GM12878 (cell line): Measurements from ENCODE around the gene GAB1. TPM values are rescaled to one million over a fixed set of nuclear protein-coding genes. Genes with fewer than 3 reads are reported as not detected.

ENCODE experiments used
- ATAC-seq: fragments of 200-7000 bp; cut with Tn5 transposase; 3 replicates; pipeline ENCODE4 v1.9.1; 2020; ENCODE audit warnings: mild to moderate bottlenecking, moderate library complexity
- BruUV-seq: library from RNA; stranded (reverse); fragments of 400-500 nt; replicated peaks from 2 replicates; lab custom pipeline; 2021; lab: Mats Ljungman, UMichigan
- CTCF ChIA-PET: fragments of 300-600 bp; sonication (Branson Sonifier 250); formaldehyde crosslinking; extraction: SDS; loops from one replicate; lab custom pipeline; 2021; ENCODE audit warnings: inconsistent platforms; lab: Yijun Ruan, JAX
- POLR2A ChIA-PET: fragments of 350-600 bp; formaldehyde crosslinking; extraction: SDS; loops from one replicate; lab custom pipeline; 2021; ENCODE audit warnings: inconsistent platforms; lab: Charles Lee
- RAD21 ChIA-PET: fragments of 300-600 bp; sonication (Branson Sonifier 250); formaldehyde crosslinking; loops from one replicate; lab custom pipeline; 2023; ENCODE audit warnings: antibody characterized with exemption; ENCODE audit not compliant: unreplicated experiment; lab: Charles Lee
- SMC1A ChIA-PET: fragments of 300-600 bp; sonication (Branson Sonifier 250); formaldehyde crosslinking; loops from one replicate; lab custom pipeline; 2023; ENCODE audit not compliant: unreplicated experiment, uncharacterized antibody; lab: Charles Lee
- DNase-seq: peaks from one replicate; pipeline ENCODE4 v3.0.0-alpha.2; 2011; ENCODE audit warnings: low read depth, low spot score
- FAIRE-seq: peaks from 3 replicates; lab custom pipeline; 2011; peaks lifted over from hg19 to GRCh38; lab: Jason Lieb, UNC
- H2AFZ ChIP-seq: 2 replicates; pipeline ENCODE4 v1.6.0; 2011; ENCODE audit warnings: low read depth, low read length, control low read depth; ENCODE audit not compliant: control insufficient read depth
- H3K27ac ChIP-seq: 2 replicates; pipeline ENCODE4 v1.5.1; 2011; ENCODE audit warnings: control low read depth; ENCODE audit not compliant: control insufficient read depth, insufficient read depth
- H3K27me3 ChIP-seq, 2 experiments: replicated peaks in 1 of 2; 2 replicates each; pipeline versions ENCODE4 v1.6.0 to v1.6.1; 2011; ENCODE audit warnings: low read length in 1 of 2; ENCODE audit not compliant: control insufficient read depth in 2 of 2, insufficient read depth in 2 of 2
- H3K36me3 ChIP-seq, 2 experiments: 2 replicates each; pipeline ENCODE4 v1.5.1; 2011; ENCODE audit warnings: low read length in 1 of 2; ENCODE audit not compliant: control insufficient read depth in 2 of 2, insufficient read depth in 2 of 2
- H3K4me1 ChIP-seq: 2 replicates; pipeline ENCODE4 v1.6.1; 2011; ENCODE audit warnings: mild to moderate bottlenecking, low read length, moderate library complexity, mixed read lengths; ENCODE audit not compliant: control insufficient read depth, insufficient read depth
- H3K4me2 ChIP-seq: 2 replicates; pipeline ENCODE4 v1.6.0; 2011; ENCODE audit warnings: control low read depth; ENCODE audit not compliant: control insufficient read depth, insufficient read depth
- H3K4me3 ChIP-seq: fragments of 200-600 bp; sonication (generic); 2 replicates; pipeline ENCODE4 v1.5.1; 2016
- H3K79me2 ChIP-seq: 2 replicates; pipeline ENCODE4 v1.6.0; 2011; ENCODE audit warnings: low read length; ENCODE audit not compliant: control insufficient read depth, insufficient read depth
- H3K9ac ChIP-seq: 2 replicates; pipeline ENCODE4 v1.8.0; 2011; ENCODE audit warnings: low read length, control low read depth, mixed read lengths; ENCODE audit not compliant: control insufficient read depth, insufficient read depth
- H3K9me3 ChIP-seq: replicated peaks from 3 replicates; pipeline ENCODE4 v1.5.1; 2011; ENCODE audit warnings: mild to moderate bottlenecking, low read length; ENCODE audit not compliant: control insufficient read depth, insufficient read depth
- H4K20me1 ChIP-seq: 2 replicates; pipeline ENCODE4 v1.6.0; 2011; ENCODE audit not compliant: control insufficient read depth, insufficient read depth
- ATF7 ChIP-seq: fragments of 450-650 bp; IDR thresholded peaks from 2 replicates; pipeline ENCODE4 v1.6.1; 2016; ENCODE audit warnings: low read depth, mild to moderate bottlenecking
- CEBPB ChIP-seq, 2 experiments: fragments of 150-350 bp in 1 of 2; IDR thresholded peaks; 2 replicates each; pipeline ENCODE4 v1.6.1; 2012 to 2014; ENCODE audit warnings: low read depth in 2 of 2, low read length in 2 of 2, borderline replicate concordance in 1 of 2, inconsistent platforms in 1 of 2
- CREB1 ChIP-seq: IDR thresholded peaks from 2 replicates; pipeline ENCODE4 v1.6.1; 2012; ENCODE audit warnings: low read depth, mild to moderate bottlenecking, inconsistent platforms
- GABPA ChIP-seq: IDR thresholded peaks from 2 replicates; pipeline ENCODE4 v1.6.1; 2014; ENCODE audit warnings: antibody characterized with exemption, low read depth, mild to moderate bottlenecking, inconsistent platforms
- IRF4 ChIP-seq: IDR thresholded peaks from 2 replicates; pipeline ENCODE4 v1.6.1; 2011; ENCODE audit warnings: low read depth, low read length
- JUNB ChIP-seq: IDR thresholded peaks from 2 replicates; pipeline ENCODE4 v1.6.1; 2016; ENCODE audit warnings: antibody characterized with exemption, mild to moderate bottlenecking
- NFIC ChIP-seq: IDR thresholded peaks from 2 replicates; pipeline ENCODE4 v1.6.1; 2012; ENCODE audit warnings: low read depth, mild to moderate bottlenecking, inconsistent platforms, low read length, moderate library complexity
- NFYA ChIP-seq: IDR thresholded peaks from 2 replicates; pipeline ENCODE4 v1.6.1; 2011; ENCODE audit warnings: low read depth, mild to moderate bottlenecking, low read length, improper control_type of control experiment, borderline replicate concordance
- ZBTB11 ChIP-seq: fragments of 450-650 bp; formaldehyde crosslinking; IDR thresholded peaks from 2 replicates; pipeline ENCODE4 v1.5.0; 2022; ENCODE audit warnings: mild to moderate bottlenecking, missing genetic modification characterization
- WGBS: methylation state at CpG from one replicate; pipeline ENCODE4 v1.1.6; 2016; ENCODE audit warnings: low lambda C conversion rate; ENCODE audit not compliant: insufficient replicate concordance, insufficient coverage; ENCODE audit errors: missing lambda C conversion rate; 5-methylcytosine and 5-hydroxymethylcytosine counted together
- in situ Hi-C: fragments of 300-500 bp; cut with MboI; formaldehyde crosslinking; loops from 9 replicates; pipeline ENCODE4 v1.14.3; 2018; ENCODE audit warnings: mixed read lengths
- intact Hi-C: fragments of 100-400 bp; cut with micrococcal nuclease; formaldehyde crosslinking; loops from one replicate; pipeline ENCODE4 v1.14.2; 2022; ENCODE audit not compliant: unreplicated experiment
- polyA plus RNA-seq, 11 experiments: library from polyadenylated mRNA; depleted of rRNA in 4 of 11; unstranded in 6 of 11; stranded (reverse) in 5 of 11; fragments of >200 nt; fragmentation: Nextera tagmentation in 4 of 11; fragmentation: Illumina TruSeq in 1 of 11; extraction: Ambion mirVana in 4 of 11; extraction: Trizol in 1 of 11; gene quantifications; 1 replicate in 1 of 11; 2 replicates in 10 of 11; pipeline versions ENCODE4 v1.2.1 to v1.2.3, GENCODE V29; 2011 to 2016; ENCODE audit warnings: inconsistent platforms in 2 of 11, missing spikeins in 2 of 11, low read depth in 1 of 11
- total RNA-seq, 4 experiments: library from RNA; depleted of rRNA in 3 of 4; stranded (reverse); fragments of >200 nt in 3 of 4; fragmentation: Illumina TruSeq in 1 of 4; extraction: Trizol in 1 of 4; gene quantifications; 2 replicates each; pipeline versions ENCODE4 v1.2.1 to v1.2.3, GENCODE V29; 2013 to 2021
- TF ChIP-seq, protein P1 (sequence below): IDR thresholded peaks from 2 replicates; pipeline ENCODE4 v1.6.1; 2012; ENCODE audit warnings: mild to moderate bottlenecking, low read depth, low read length

The GAB1 gene
- total and polyA plus RNA-seq, 10 of the 15 experiments (the other 5 are each of a cell fraction or from before 2014, with no cell fraction given): 0.37 to 5.3 (median 3.2) TPM

DNA sequence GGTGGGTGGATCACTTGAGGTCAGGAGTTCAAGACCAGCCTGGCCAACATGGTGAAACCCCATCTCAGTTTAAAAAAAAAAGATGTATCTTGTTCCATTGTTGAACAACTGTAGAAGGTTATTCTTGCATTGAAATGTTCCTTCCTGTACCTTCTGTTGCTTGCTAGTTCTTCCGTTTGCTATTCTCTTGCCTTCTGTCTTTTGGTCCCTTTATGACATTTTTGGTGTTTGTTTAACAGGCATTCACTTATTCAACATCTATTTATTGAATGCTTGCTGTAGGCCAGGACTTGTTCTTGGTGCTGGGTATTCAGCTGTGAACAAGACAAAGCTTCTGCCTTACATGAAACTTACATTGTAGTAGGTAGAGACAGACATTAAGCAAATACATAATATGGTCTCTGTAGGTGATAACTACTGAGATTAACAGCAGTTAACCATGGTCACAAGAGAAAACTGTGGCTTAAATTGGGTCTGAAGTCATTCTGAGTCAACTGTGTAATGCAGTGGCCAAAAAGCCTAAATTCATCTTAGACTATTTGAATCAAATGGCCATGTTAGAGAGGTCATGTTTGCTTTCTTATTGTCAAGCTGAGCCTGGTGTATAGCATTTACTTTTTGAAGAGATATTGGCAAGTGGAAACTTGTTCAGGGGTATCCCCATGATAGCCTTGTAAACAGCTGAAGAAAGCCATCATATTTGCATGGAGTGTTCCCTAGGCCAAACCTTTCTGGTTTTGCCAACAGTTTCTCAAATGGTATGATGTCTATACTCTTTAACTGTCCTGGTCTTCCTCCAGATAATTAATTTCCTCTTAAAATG, 35.6 kb downstream of the GAB1 start (continued):
- TF ChIP-seq IRF4: peak; percentile 86; the same call in 1 of the 2 replicates
- TF ChIP-seq NFYA: no peak
- TF ChIP-seq, protein P1, sequence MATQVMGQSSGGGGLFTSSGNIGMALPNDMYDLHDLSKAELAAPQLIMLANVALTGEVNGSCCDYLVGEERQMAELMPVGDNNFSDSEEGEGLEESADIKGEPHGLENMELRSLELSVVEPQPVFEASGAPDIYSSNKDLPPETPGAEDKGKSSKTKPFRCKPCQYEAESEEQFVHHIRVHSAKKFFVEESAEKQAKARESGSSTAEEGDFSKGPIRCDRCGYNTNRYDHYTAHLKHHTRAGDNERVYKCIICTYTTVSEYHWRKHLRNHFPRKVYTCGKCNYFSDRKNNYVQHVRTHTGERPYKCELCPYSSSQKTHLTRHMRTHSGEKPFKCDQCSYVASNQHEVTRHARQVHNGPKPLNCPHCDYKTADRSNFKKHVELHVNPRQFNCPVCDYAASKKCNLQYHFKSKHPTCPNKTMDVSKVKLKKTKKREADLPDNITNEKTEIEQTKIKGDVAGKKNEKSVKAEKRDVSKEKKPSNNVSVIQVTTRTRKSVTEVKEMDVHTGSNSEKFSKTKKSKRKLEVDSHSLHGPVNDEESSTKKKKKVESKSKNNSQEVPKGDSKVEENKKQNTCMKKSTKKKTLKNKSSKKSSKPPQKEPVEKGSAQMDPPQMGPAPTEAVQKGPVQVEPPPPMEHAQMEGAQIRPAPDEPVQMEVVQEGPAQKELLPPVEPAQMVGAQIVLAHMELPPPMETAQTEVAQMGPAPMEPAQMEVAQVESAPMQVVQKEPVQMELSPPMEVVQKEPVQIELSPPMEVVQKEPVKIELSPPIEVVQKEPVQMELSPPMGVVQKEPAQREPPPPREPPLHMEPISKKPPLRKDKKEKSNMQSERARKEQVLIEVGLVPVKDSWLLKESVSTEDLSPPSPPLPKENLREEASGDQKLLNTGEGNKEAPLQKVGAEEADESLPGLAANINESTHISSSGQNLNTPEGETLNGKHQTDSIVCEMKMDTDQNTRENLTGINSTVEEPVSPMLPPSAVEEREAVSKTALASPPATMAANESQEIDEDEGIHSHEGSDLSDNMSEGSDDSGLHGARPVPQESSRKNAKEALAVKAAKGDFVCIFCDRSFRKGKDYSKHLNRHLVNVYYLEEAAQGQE: no peak
- peak; percentile 93 for TF ChIP-seq JUNB
- peak; percentile 94 for TF ChIP-seq ATF7
- TF ChIP-seq GABPA: 0 out of 2 replicates have a peak, but pooled peaks have one; percentile 22

GRCh38 chr4:143374255-143374654, 37.6 kb downstream of the GAB1 start:
- 86% methylated on average over 3 of the region's 3 CpGs for WGBS
- no peaks in the 10 kb centered on the region; the same call in 1 of the 3 replicates for H3K9me3 ChIP-seq
- ATAC-seq (no peak), DNase-seq (no peak), FAIRE-seq (no peak)
- no TSS peak for BruUV-seq
- ChIA-PET SMC1A (interaction anchor here (2.7 to 12.5 kb wide), 4 partner anchors 20 to 102 kb away, joined by 12 to 204 read pairs (median 102); no protein-coding TSS in a partner anchor), RAD21 (interaction anchor here (3.1 to 7.3 kb wide), 3 partner anchors 11 to 45 kb away, joined by 13 to 97 read pairs (median 63); no protein-coding TSS in a partner anchor), CTCF (interaction anchor here (1.0 to 5.2 kb wide), 6 partner anchors 19 to 103 kb away, joined by 3 to 85 read pairs (median 35); partner anchors contain the start of gene GAB1), POLR2A (interaction anchor here (0.6 kb wide), 1 partner anchor 19 kb away, joined by 4 read pairs; no protein-coding TSS in a partner anchor)
- no peaks in the 10 kb centered on the region for H3K27me3 ChIP-seq
- no peaks in the 10 kb centered on the region for H3K36me3 ChIP-seq
- in situ Hi-C loops: no loop called here
- H3K79me2 ChIP-seq: no peaks in the 10 kb centered on the region
- intact Hi-C loops: no loop called here
- H3K4me1 ChIP-seq: peaks cover 39% of the 10 kb centered on the region
- no peak overlapping the region for H3K4me2 ChIP-seq
- no peak overlapping the region for H3K9ac ChIP-seq
- H4K20me1 ChIP-seq: no peaks in the 10 kb centered on the region
- no peak overlapping the region for H3K27ac ChIP-seq
- no peak overlapping the region for H2AFZ ChIP-seq
- no peak overlapping the region for H3K4me3 ChIP-seq
- TF ChIP-seq NFIC: no peak
- no peak for TF ChIP-seq CREB1
- TF ChIP-seq, protein P1: no peak
- no peak for TF ChIP-seq CEBPB (IDR thresholded peaks at IDR 0.05; ENCODE audit: borderline replicate concordance in 1 of 2, low read depth in 2 of 2, low read length in 2 of 2)
- no peak for TF ChIP-seq ZBTB11 (CRISPR knock-in tag)
